ENCODE results near the gene CYP4V2. TPM values are rescaled to one million over a fixed set of nuclear protein-coding genes. Genes with fewer than 3 reads are reported as not detected.
"Not testable (repeated sequence)": the region's sequence is repeated elsewhere in the genome, so short reads cannot be mapped to it uniquely, and the experiment has no call there.

CYP4V2 gene
- total RNA-seq, 4 donors from 2014 or later: 27.7 to 36.0 (median 31.7) TPM

- no peak for TF ChIP-seq CTCF (IDR thresholded peaks at IDR 0.05)
- no peak for ATAC-seq (ENCODE audit: low FRiP score)
- DNase-seq (ENCODE audit: low spot score): no peak
These were observed 52.0 kb downstream of the CYP4V2 start for GRCh38 chr4:186243331-186243730.

GRCh38 chr4:186244835-186245234 lies 53.5 kb downstream of the CYP4V2 start:
- no peak for DNase-seq (ENCODE audit: low spot score)
- no peak for TF ChIP-seq CTCF (IDR thresholded peaks at IDR 0.05)
- ATAC-seq (ENCODE audit: low FRiP score): no peak

GRCh38 chr4:186247062-186247752 lies 55.8 kb downstream of the CYP4V2 start:
- ATAC-seq (ENCODE audit: low FRiP score); DNase-seq (ENCODE audit: low spot score): not testable (repeated sequence)

- no peak for TF ChIP-seq CTCF (IDR thresholded peaks at IDR 0.05)
- no peak for ATAC-seq (ENCODE audit: low FRiP score)
- DNase-seq (ENCODE audit: low spot score): no peak
These were observed 57.3 kb downstream of the CYP4V2 start for GRCh38 chr4:186248643-186249042.

- no peak for TF ChIP-seq CTCF (IDR thresholded peaks at IDR 0.05)
- ATAC-seq (ENCODE audit: low FRiP score) (no peak), DNase-seq (ENCODE audit: low spot score) (no peak)
These were observed 58.7 kb downstream of the CYP4V2 start for GRCh38 chr4:186249785-186250754.

- TF ChIP-seq CTCF (IDR thresholded peaks at IDR 0.05): no peak
- ATAC-seq (ENCODE audit: low FRiP score): no peak
- no peak for DNase-seq (ENCODE audit: low spot score)
These were observed 59.4 kb downstream of the CYP4V2 start for GRCh38 chr4:186250760-186251159.

- no peak for ATAC-seq (ENCODE audit: low FRiP score)
- no peak for DNase-seq (ENCODE audit: low spot score)
- TF ChIP-seq CTCF (IDR thresholded peaks at IDR 0.05): no peak
These were observed 63.8 kb downstream of the CYP4V2 start for GRCh38 chr4:186255122-186255521.

Measured in omental fat pad (tissue), 4 donors.